IPS-18c (cell line): ENCODE data around the gene RAB3D.
A peak's percentile ranks its signal among the peaks of the same experiment; 100 is the strongest.
"Not testable (repeated sequence)": the region's sequence is repeated elsewhere in the genome, so short reads cannot be mapped to it uniquely, and the experiment has no call there.

Source experiments
- H3K4me3 ChIP-seq: 2 replicates; pipeline ENCODE4 v1.7.0; 2013; ENCODE audit warnings: low read depth, mild to moderate bottlenecking, low read length, moderate library complexity; ENCODE audit not compliant: insufficient read depth
- H3K9me3 ChIP-seq: one replicate; pipeline ENCODE4 v1.6.1; 2013; ENCODE audit warnings: mild to moderate bottlenecking, low read length, moderate library complexity; ENCODE audit not compliant: control insufficient read depth, insufficient read depth

RAB3D gene

GRCh38 chr19:11339254-11340098 is at the start of gene RAB3D:
RAB3D (minus strand) TSS chr19:11339657; CDS start chr19:11337399, 2,258 bp downstream.
- H3K9me3 ChIP-seq, result peaks cover 2% of the 10 kb centered on the region
- H3K4me3 ChIP-seq, result peak within 1 kb of the TSS; percentile 78

- H3K4me3 ChIP-seq, result no peak overlapping the region
These were observed 47.9 kb upstream of the RAB3D start for GRCh38 chr19:11387162-11388034.

GRCh38 chr19:11384778-11385129 is 45.3 kb upstream of the RAB3D start:
- Histone ChIP-seq H3K9me3 (peaks cover 2% of the 10 kb centered on the region), H3K4me3 (no peak overlapping the region)

More at GRCh38 chr19:11387162-11388034, 47.9 kb upstream of the RAB3D start:
- H3K9me3 ChIP-seq, result no peaks in the 10 kb centered on the region

- H3K9me3 ChIP-seq, result peaks cover 2% of the 10 kb centered on the region
- peak overlapping the region; percentile 67 for H3K4me3 ChIP-seq
These were observed 44.2 kb upstream of the RAB3D start for GRCh38 chr19:11383706-11384048.

- peak overlapping the region; percentile 67 for H3K4me3 ChIP-seq
These were observed 43.6 kb upstream of the RAB3D start for GRCh38 chr19:11382898-11383705.

GRCh38 chr19:11380653-11381537 is 41.4 kb upstream of the RAB3D start:
- peaks cover 2% of the 10 kb centered on the region for H3K9me3 ChIP-seq
- peak overlapping the region; percentile 84 for H3K4me3 ChIP-seq

More at GRCh38 chr19:11382898-11383705, 43.6 kb upstream of the RAB3D start:
- peaks cover 2% of the 10 kb centered on the region for H3K9me3 ChIP-seq

- H3K9me3 ChIP-seq, result peaks cover 2% of the 10 kb centered on the region
These were observed 40.4 kb upstream of the RAB3D start for GRCh38 chr19:11379857-11380350.

GRCh38 chr19:11379269-11379845 is 39.9 kb upstream of the RAB3D start:
- H3K9me3 ChIP-seq, H3K4me3 ChIP-seq: not testable (repeated sequence)

More at GRCh38 chr19:11379857-11380350, 40.4 kb upstream of the RAB3D start:
- no peak overlapping the region for H3K4me3 ChIP-seq

- Histone ChIP-seq H3K9me3 (peaks cover 2% of the 10 kb centered on the region), H3K4me3 (no peak overlapping the region)
These were observed 39.1 kb upstream of the RAB3D start for GRCh38 chr19:11378319-11379189.

GRCh38 chr19:11377756-11378155 is 38.3 kb upstream of the RAB3D start:
- peaks cover 2% of the 10 kb centered on the region for H3K9me3 ChIP-seq
- no peak overlapping the region for H3K4me3 ChIP-seq

- Histone ChIP-seq H3K4me3 (no peak overlapping the region), H3K9me3 (peaks cover 2% of the 10 kb centered on the region)
These were observed 37.8 kb upstream of the RAB3D start for GRCh38 chr19:11377237-11377636.

GRCh38 chr19:11375143-11375948 is 35.9 kb upstream of the RAB3D start:
- H3K4me3 ChIP-seq, result peak overlapping the region; percentile 50
- no peaks in the 10 kb centered on the region for H3K9me3 ChIP-seq

- Histone ChIP-seq H3K4me3 (peak within 1 kb of the TSS; percentile 87), H3K9me3 (no peaks in the 10 kb centered on the region)
These were observed 35.1 kb upstream of the RAB3D start, which contains the start of gene SWSAP1 for GRCh38 chr19:11374433-11375142. SWSAP1 (plus strand) TSS chr19:11374666; CDS start chr19:11374681, 15 bp downstream.
